Erythroblast (primary cell): ENCODE measurements around the gene NFAT5.

Experiments
- GATA1 ChIP-seq: IDR thresholded peaks from 2 replicates; pipeline ENCODE4 v1.6.1; 2011; ENCODE audit warnings: low read depth, mild to moderate bottlenecking, control low read depth, low read length, moderate library complexity
- POLR2A ChIP-seq: IDR thresholded peaks from 2 replicates; pipeline ENCODE4 v1.6.1; 2011; ENCODE audit warnings: mild to moderate bottlenecking, low read length

GRCh38 chr16:69562813-69563212 is 3.0 kb upstream of the NFAT5 start:
- TF ChIP-seq POLR2A (no peak), GATA1 (no peak)
